OCI-LY7 (cell line): ENCODE results near the gene NSD2.

Source experiments
- EZH2phosphoT487 ChIP-seq: fragments of 200-600 bp; sonication (generic); IDR thresholded peaks from 2 replicates; pipeline ENCODE4 v1.6.1; 2018; ENCODE audit warnings: low read depth, borderline replicate concordance, mild to moderate bottlenecking, mixed run types, antibody characterized with exemption, low read length, moderate library complexity, mixed read lengths
- TF ChIP-seq, protein P1 (sequence below): fragments of 200-600 bp; sonication (generic); conservative IDR thresholded peaks from 2 replicates; pipeline ENCODE4 v1.5.1; 2014; ENCODE audit warnings: mild to moderate bottlenecking, antibody characterized with exemption, low read length, moderate library complexity, mixed read lengths

DNA sequence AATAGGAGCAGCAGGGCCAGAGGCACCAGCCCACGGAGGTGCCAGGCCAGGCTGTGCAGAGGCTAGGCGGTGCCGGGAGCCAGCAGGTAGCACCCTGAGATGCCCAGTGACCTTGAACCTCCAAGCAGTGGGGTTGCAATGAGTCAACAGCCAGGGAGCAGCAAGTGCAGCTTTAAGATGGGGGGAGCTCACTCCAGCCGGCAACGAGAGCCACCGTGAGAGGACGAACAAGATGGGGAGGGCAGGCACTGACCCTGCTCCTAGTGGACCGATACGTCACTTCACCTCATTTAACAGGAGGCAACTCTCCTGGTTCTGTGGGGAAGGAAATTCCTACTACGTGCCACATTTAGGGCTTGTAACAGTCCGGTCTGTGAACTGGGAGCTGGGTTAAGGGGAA, 20.0 kb upstream of the NSD2 start:
- TF ChIP-seq, protein P1, sequence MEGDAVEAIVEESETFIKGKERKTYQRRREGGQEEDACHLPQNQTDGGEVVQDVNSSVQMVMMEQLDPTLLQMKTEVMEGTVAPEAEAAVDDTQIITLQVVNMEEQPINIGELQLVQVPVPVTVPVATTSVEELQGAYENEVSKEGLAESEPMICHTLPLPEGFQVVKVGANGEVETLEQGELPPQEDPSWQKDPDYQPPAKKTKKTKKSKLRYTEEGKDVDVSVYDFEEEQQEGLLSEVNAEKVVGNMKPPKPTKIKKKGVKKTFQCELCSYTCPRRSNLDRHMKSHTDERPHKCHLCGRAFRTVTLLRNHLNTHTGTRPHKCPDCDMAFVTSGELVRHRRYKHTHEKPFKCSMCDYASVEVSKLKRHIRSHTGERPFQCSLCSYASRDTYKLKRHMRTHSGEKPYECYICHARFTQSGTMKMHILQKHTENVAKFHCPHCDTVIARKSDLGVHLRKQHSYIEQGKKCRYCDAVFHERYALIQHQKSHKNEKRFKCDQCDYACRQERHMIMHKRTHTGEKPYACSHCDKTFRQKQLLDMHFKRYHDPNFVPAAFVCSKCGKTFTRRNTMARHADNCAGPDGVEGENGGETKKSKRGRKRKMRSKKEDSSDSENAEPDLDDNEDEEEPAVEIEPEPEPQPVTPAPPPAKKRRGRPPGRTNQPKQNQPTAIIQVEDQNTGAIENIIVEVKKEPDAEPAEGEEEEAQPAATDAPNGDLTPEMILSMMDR, result no peak
- TF ChIP-seq EZH2phosphoT487, result no peak
